IMR-90 (cell line): ENCODE results near the gene ZBTB9. TPM values are rescaled to one million over a fixed set of nuclear protein-coding genes. Genes with fewer than 3 reads are reported as not detected.

ENCODE experiments used
- ATAC-seq: fragments of 200-7000 bp; cut with Tn5 transposase; 2 replicates; pipeline ENCODE4 v1.9.1; 2020; ENCODE audit warnings: low read depth, mild to moderate bottlenecking, moderate library complexity
- BruUV-seq: library from RNA; stranded (reverse); fragments of 400-500 nt; replicated peaks from 2 replicates; lab custom pipeline; 2021; lab: Mats Ljungman, UMichigan
- CTCF ChIA-PET: fragments of 300-600 bp; formaldehyde crosslinking; extraction: SDS; loops from one replicate; lab custom pipeline; 2021; ENCODE audit warnings: antibody characterized with exemption; lab: Yijun Ruan, JAX
- POLR2A ChIA-PET: fragments of 300-600 bp; sonication (Branson Sonifier 250); formaldehyde crosslinking; loops from one replicate; lab custom pipeline; 2022; ENCODE audit warnings: antibody characterized with exemption; ENCODE audit not compliant: unreplicated experiment; lab: Charles Lee
- DNase-seq: peaks from one replicate; pipeline ENCODE4 v3.0.0; 2013
- H2AFZ ChIP-seq: replicated peaks from 2 replicates; pipeline ENCODE3; 2013; ENCODE audit warnings: low read length, mild to moderate bottlenecking; ENCODE audit not compliant: poor library complexity
- H2AK5ac ChIP-seq: 2 replicates; pipeline ENCODE4 v1.6.1; 2013; ENCODE audit warnings: low read depth, low read length, inconsistent platforms
- H2AK9ac ChIP-seq: replicated peaks from 2 replicates; pipeline ENCODE3; 2013; ENCODE audit warnings: mild to moderate bottlenecking, low read depth, low read length, moderate library complexity; ENCODE audit not compliant: poor library complexity
- H2BK120ac ChIP-seq: 2 replicates; pipeline ENCODE4 v1.6.1; 2013; ENCODE audit warnings: low read depth, low read length, inconsistent platforms
- H2BK15ac ChIP-seq: 3 replicates; pipeline ENCODE4 v1.6.1; 2013; ENCODE audit warnings: low read depth, low read length, inconsistent platforms
- H2BK20ac ChIP-seq: 2 replicates; pipeline ENCODE4 v1.6.1; 2013; ENCODE audit warnings: low read depth, mild to moderate bottlenecking, inconsistent platforms, low read length, moderate library complexity
- H2BK5ac ChIP-seq: 2 replicates; pipeline ENCODE4 v1.6.1; 2013; ENCODE audit warnings: mild to moderate bottlenecking, low read depth, low read length, inconsistent platforms; ENCODE audit not compliant: poor library complexity, severe bottlenecking
- H3K14ac ChIP-seq: replicated peaks from 2 replicates; pipeline ENCODE4 v1.6.1; 2013; ENCODE audit warnings: low read depth, low read length, inconsistent platforms
- H3K18ac ChIP-seq: 2 replicates; pipeline ENCODE4 v1.6.1; 2013; ENCODE audit warnings: low read depth, low read length, control low read depth
- H3K23ac ChIP-seq: 2 replicates; pipeline ENCODE4 v1.6.1; 2013; ENCODE audit warnings: low read depth, low read length, inconsistent platforms
- H3K27ac ChIP-seq: 2 replicates; pipeline ENCODE4 v1.5.1; 2013; ENCODE audit warnings: mild to moderate bottlenecking, control low read depth, low read length; ENCODE audit not compliant: insufficient read depth
- H3K27me3 ChIP-seq: 2 replicates; pipeline ENCODE4 v1.6.1; 2013; ENCODE audit warnings: low read length; ENCODE audit not compliant: control insufficient read depth, insufficient read depth
- H3K36me3 ChIP-seq: 2 replicates; pipeline ENCODE4 v1.6.1; 2013; ENCODE audit warnings: low read length, mixed read lengths; ENCODE audit not compliant: control insufficient read depth, insufficient read depth
- H3K4ac ChIP-seq: 2 replicates; pipeline ENCODE4 v1.6.1; 2013; ENCODE audit warnings: low read depth, low read length, inconsistent platforms
- H3K4me1 ChIP-seq: 2 replicates; pipeline ENCODE4 v1.6.1; 2013; ENCODE audit warnings: low read length, mixed read lengths; ENCODE audit not compliant: control insufficient read depth, insufficient read depth
- H3K4me2 ChIP-seq: 2 replicates; pipeline ENCODE4 v1.6.1; 2013; ENCODE audit warnings: low read depth, mild to moderate bottlenecking, control low read depth, low read length, moderate library complexity
- H3K4me3 ChIP-seq: 2 replicates; pipeline ENCODE4 v1.5.1; 2013; ENCODE audit warnings: low read depth, mild to moderate bottlenecking, control low read depth, low read length, moderate library complexity; ENCODE audit not compliant: insufficient read depth
- H3K56ac ChIP-seq: 2 replicates; pipeline ENCODE4 v1.6.1; 2013; ENCODE audit warnings: low read length, inconsistent platforms; ENCODE audit not compliant: insufficient read depth; ENCODE audit errors: extremely low read depth
- H3K79me1 ChIP-seq, 2 experiments: 2 replicates each; pipeline ENCODE4 v1.6.1; 2013; ENCODE audit warnings: low read length in 2 of 2, inconsistent platforms in 1 of 2, low read depth in 1 of 2
- H3K9ac ChIP-seq: 2 replicates; pipeline ENCODE4 v1.6.1; 2013; ENCODE audit warnings: low read depth, low read length, control low read depth
- H3K9me1 ChIP-seq: 2 replicates; pipeline ENCODE4 v1.6.1; 2013; ENCODE audit warnings: low read length, inconsistent platforms; ENCODE audit not compliant: insufficient read depth
- H3K9me3 ChIP-seq: 2 replicates; pipeline ENCODE4 v1.6.1; 2013; ENCODE audit warnings: low read length; ENCODE audit not compliant: control insufficient read depth, insufficient read depth
- H4K20me1 ChIP-seq: 2 replicates; pipeline ENCODE4 v1.6.1; 2013; ENCODE audit warnings: low read length, inconsistent platforms; ENCODE audit not compliant: insufficient read depth
- H4K5ac ChIP-seq: 2 replicates; pipeline ENCODE4 v1.6.1; 2013; ENCODE audit warnings: mild to moderate bottlenecking, low read depth, low read length, control low read depth
- H4K8ac ChIP-seq, 2 experiments: 2 replicates each; pipeline ENCODE4 v1.6.1; 2013; ENCODE audit warnings: low read depth in 2 of 2, low read length in 2 of 2, control low read depth in 1 of 2, inconsistent platforms in 1 of 2
- H4K91ac ChIP-seq: 2 replicates; pipeline ENCODE4 v1.6.1; 2013; ENCODE audit warnings: low read depth, low read length, inconsistent platforms; ENCODE audit not compliant: insufficient read depth
- CEBPB ChIP-seq: IDR thresholded peaks from 2 replicates; pipeline ENCODE4 v1.6.1; 2012; ENCODE audit warnings: low read depth, low read length, improper control_type of control experiment
- CTCF ChIP-seq: conservative IDR thresholded peaks from 2 replicates; pipeline ENCODE4 v1.5.1; 2012; ENCODE audit warnings: mild to moderate bottlenecking, low read depth, low read length, improper control_type of control experiment
- ELK1 ChIP-seq: fragments of 150-350 bp; IDR thresholded peaks from 2 replicates; pipeline ENCODE4 v1.6.1; 2016; ENCODE audit warnings: low read depth, mild to moderate bottlenecking, low read length, moderate library complexity, borderline replicate concordance
- FOS ChIP-seq: fragments of 150-350 bp; IDR thresholded peaks from 2 replicates; pipeline ENCODE4 v1.6.1; 2016; ENCODE audit warnings: low read depth, low read length
- MAZ ChIP-seq: IDR thresholded peaks from 2 replicates; pipeline ENCODE4 v1.6.1; 2012; ENCODE audit warnings: low read depth, mild to moderate bottlenecking, low read length, improper control_type of control experiment, moderate library complexity, borderline replicate concordance
- MXI1 ChIP-seq: IDR thresholded peaks from 2 replicates; pipeline ENCODE4 v1.6.1; 2012; ENCODE audit warnings: low read depth, mild to moderate bottlenecking, low read length, moderate library complexity, borderline replicate concordance
- RAD21 ChIP-seq: IDR thresholded peaks from 2 replicates; pipeline ENCODE4 v1.6.1; 2012; ENCODE audit warnings: low read length, improper control_type of control experiment
- RCOR1 ChIP-seq: IDR thresholded peaks from 2 replicates; pipeline ENCODE4 v1.6.1; 2012; ENCODE audit warnings: mild to moderate bottlenecking, low read length, improper control_type of control experiment; ENCODE audit not compliant: insufficient replicate concordance
- USF2 ChIP-seq: fragments of 150-350 bp; IDR thresholded peaks from 2 replicates; pipeline ENCODE4 v1.6.1; 2017; ENCODE audit warnings: mild to moderate bottlenecking, antibody characterized with exemption, low read length, low read depth
- WGBS, 2 experiments: methylation state at CpG; one replicate each; pipeline versions ENCODE4 v1.1.5 to v1.1.7; 2013; ENCODE audit warnings: missing lambda C conversion rate in 2 of 2; ENCODE audit not compliant: insufficient read length in 1 of 2; ENCODE audit errors: extremely low coverage in 2 of 2; 5-methylcytosine and 5-hydroxymethylcytosine counted together
- dilution Hi-C: fragments of 300-500 bp; cut with HindIII; formaldehyde crosslinking; loops from one replicate; pipeline ENCODE4 v1.14.3; 2018; ENCODE audit warnings: low sequenced_read_pairs; ENCODE audit not compliant: unreplicated experiment
- in situ Hi-C: fragments of 300-500 bp; cut with MboI; formaldehyde crosslinking; loops from 3 replicates; pipeline ENCODE4 v1.14.3; 2019; ENCODE audit warnings: low sequenced_read_pairs, inconsistent platforms, mixed read lengths
- intact Hi-C: fragments of 100-400 bp; cut with micrococcal nuclease; formaldehyde crosslinking; loops from 2 replicates; pipeline ENCODE4 v1.10.0; 2022
- polyA plus RNA-seq, 3 experiments: library from polyadenylated mRNA; depleted of rRNA; stranded (reverse); fragments of >200 nt; gene quantifications; 2 replicates each; pipeline ENCODE4 v1.2.3, GENCODE V29; 2012; ENCODE audit warnings: low replicate concordance in 1 of 3
- total RNA-seq: library from RNA; depleted of rRNA; stranded (reverse); fragments of >200 nt; gene quantifications from 2 replicates; pipeline ENCODE4 v1.2.3, GENCODE V29; 2012

ZBTB9 gene
- total and polyA plus RNA-seq, 2 of the 4 experiments (the other 2 are of a cell fraction), result 5.4 to 5.9 TPM

GRCh38 chr6:33454009-33454946, at the start of gene ZBTB9 (continued):
- TF ChIP-seq ELK1 (no peak), FOS (peak; percentile 38; the same call in 1 of the 2 replicates), RCOR1 (peak; percentile 8)

- H2BK5ac ChIP-seq, result no peak overlapping the region
- H3K9ac ChIP-seq, result no peak overlapping the region
- no peak overlapping the region for H4K91ac ChIP-seq
- in situ Hi-C loops, result no loop called here
- no peak overlapping the region for H2BK15ac ChIP-seq
- H3K23ac ChIP-seq, result no peak overlapping the region
- 85% methylated on average over 9 of the region's 17 CpGs; no CpG with 5 or more reads in 1 of the 2 experiments for WGBS, 2 experiments
- no peaks in the 10 kb centered on the region for H3K9me1 ChIP-seq
- no peak overlapping the region for H2AFZ ChIP-seq
- peaks cover 20 to 42% of the 10 kb centered on the region in 2 experiments for H3K79me1 ChIP-seq
- H3K27ac ChIP-seq, result no peak overlapping the region
- no peak overlapping the region for H2AK9ac ChIP-seq
- no peaks in the 10 kb centered on the region for H3K4me1 ChIP-seq
- no peak overlapping the region for H4K8ac ChIP-seq
- H3K56ac ChIP-seq, result no peak overlapping the region
- no peak overlapping the region for H2BK20ac ChIP-seq
- DNase-seq (no peak), ATAC-seq (no peak)
- H2BK120ac ChIP-seq, result no peak overlapping the region
- H4K5ac ChIP-seq, result no peak overlapping the region
- H3K36me3 ChIP-seq, result peaks cover 21% of the 10 kb centered on the region
- no peaks in the 10 kb centered on the region; the same call in 1 of the 2 replicates for H4K20me1 ChIP-seq
- no peak overlapping the region for H3K4me2 ChIP-seq
- dilution Hi-C loops, result no loop called here
- intact Hi-C loops, result no loop called here
- H3K4ac ChIP-seq, result no peak overlapping the region
- CTCF ChIA-PET, result no interaction called here
- H3K4me3 ChIP-seq, result no peak overlapping the region
- no peak overlapping the region for H3K14ac ChIP-seq
- no peaks in the 10 kb centered on the region for H3K9me3 ChIP-seq
- H3K18ac ChIP-seq, result no peak overlapping the region
- POLR2A ChIA-PET, result no interaction called here
- H3K27me3 ChIP-seq, result no peaks in the 10 kb centered on the region
- BruUV-seq, result no TSS peak
- H2AK5ac ChIP-seq, result no peak overlapping the region
- no peak for TF ChIP-seq USF2
- TF ChIP-seq ELK1, result no peak
- TF ChIP-seq MAZ, result no peak
- TF ChIP-seq RAD21, result no peak
- TF ChIP-seq CEBPB, result no peak
- TF ChIP-seq MXI1, result no peak
- TF ChIP-seq CTCF, result no peak
Observed at GRCh38 chr6:33404884-33405283, 49.5 kb upstream of the ZBTB9 start.
